GM23338 (cell line): Measurements from ENCODE around the gene PSMA7. TPM values are rescaled to one million over a fixed set of nuclear protein-coding genes. Genes with fewer than 3 reads are reported as not detected.

Experiments
- ATAC-seq: fragments of 200-7000 bp; cut with Tn5 transposase; 3 replicates; pipeline ENCODE4 v1.9.1; 2020
- DNase-seq: peaks from one replicate; pipeline ENCODE4 v3.0.0-alpha.2; 2015; ENCODE audit warnings: low spot score
- H2AFZ ChIP-seq: fragments of 200-600 bp; sonication (generic); 2 replicates; pipeline ENCODE4 v1.8.0; 2016; ENCODE audit warnings: antibody characterized with exemption, mild to moderate bottlenecking, moderate library complexity
- H3F3A ChIP-seq: fragments of 200-600 bp; sonication (generic); replicated peaks from 2 replicates; pipeline ENCODE4 v1.8.0; 2017; ENCODE audit warnings: antibody characterized with exemption, mixed run types, low read depth
- H3K27ac ChIP-seq: fragments of 200-600 bp; sonication (generic); 2 replicates; pipeline ENCODE4 v1.6.1; 2016; ENCODE audit warnings: low read depth
- H3K27me3 ChIP-seq: fragments of 200-600 bp; sonication (generic); 2 replicates; pipeline ENCODE4 v1.8.0; 2016; ENCODE audit warnings: mild to moderate bottlenecking, mixed run types, moderate library complexity; ENCODE audit not compliant: insufficient read depth
- H3K36me3 ChIP-seq: fragments of 200-600 bp; sonication (generic); 2 replicates; pipeline ENCODE4 v1.8.0; 2016; ENCODE audit warnings: mild to moderate bottlenecking; ENCODE audit not compliant: insufficient read depth
- H3K4me1 ChIP-seq: fragments of 200-600 bp; sonication (generic); 2 replicates; pipeline ENCODE4 v1.8.0; 2016; ENCODE audit warnings: mild to moderate bottlenecking, moderate library complexity; ENCODE audit not compliant: insufficient read depth
- H3K4me2 ChIP-seq: fragments of 200-600 bp; sonication (generic); 2 replicates; pipeline ENCODE4 v1.7.1; 2017; ENCODE audit warnings: mixed run types
- H3K4me3 ChIP-seq: fragments of 200-600 bp; sonication (generic); 2 replicates; pipeline ENCODE4 v1.6.1; 2016; ENCODE audit warnings: mixed run types
- H3K79me2 ChIP-seq: fragments of 200-600 bp; sonication (generic); replicated peaks from 2 replicates; pipeline ENCODE4 v1.8.0; 2017; ENCODE audit warnings: mild to moderate bottlenecking; ENCODE audit not compliant: insufficient read depth
- H3K9me2 ChIP-seq: fragments of 200-600 bp; sonication (generic); 2 replicates; pipeline ENCODE4 v1.8.0; 2017; ENCODE audit not compliant: insufficient read depth
- H4K20me1 ChIP-seq: fragments of 200-600 bp; sonication (generic); replicated peaks from 2 replicates; pipeline ENCODE4 v1.8.0; 2017; ENCODE audit warnings: mild to moderate bottlenecking; ENCODE audit not compliant: insufficient read depth
- H3K27ac Mint-ChIP-seq: 2 replicates; pipeline ENCODE4 v1.8.0; 2020; ENCODE audit warnings: inconsistent platforms, mild to moderate bottlenecking, moderate library complexity, mixed read lengths
- H3K27me3 Mint-ChIP-seq: 3 replicates; pipeline ENCODE4 v1.8.0; 2022; ENCODE audit warnings: low read depth, mild to moderate bottlenecking, moderate library complexity, mixed read lengths, inconsistent platforms; ENCODE audit not compliant: insufficient read depth, poor library complexity
- H3K36me3 Mint-ChIP-seq: 3 replicates; pipeline ENCODE4 v1.8.0; 2021; ENCODE audit warnings: low read depth, mild to moderate bottlenecking, inconsistent platforms, moderate library complexity, mixed read lengths
- H3K4me1 Mint-ChIP-seq: 3 replicates; pipeline ENCODE4 v1.8.0; 2020; ENCODE audit warnings: mild to moderate bottlenecking, inconsistent platforms, mixed read lengths
- H3K4me3 Mint-ChIP-seq: 3 replicates; pipeline ENCODE4 v1.8.0; 2021; ENCODE audit warnings: moderate library complexity, mild to moderate bottlenecking, inconsistent platforms, mixed read lengths
- H3K9me3 Mint-ChIP-seq: 3 replicates; pipeline ENCODE4 v1.8.0; 2020; ENCODE audit warnings: moderate library complexity, mild to moderate bottlenecking, inconsistent platforms, mixed read lengths
- CREB1 ChIP-seq: fragments of 250-450 bp; sonication (Bioruptor Pico); IDR thresholded peaks from 2 replicates; pipeline ENCODE4 v1.5.0; 2020; ENCODE audit warnings: low read depth, mild to moderate bottlenecking, moderate library complexity
- CTCF ChIP-seq, 2 experiments: fragments of 200-600 bp in 1 of 2; sonication (generic) in 1 of 2; conservative IDR thresholded peaks; 2 replicates each; pipeline versions ENCODE4 v1.5.1 to v1.6.1; 2016 to 2017; ENCODE audit warnings: antibody characterized with exemption in 2 of 2, low read depth in 2 of 2, mild to moderate bottlenecking in 2 of 2, moderate library complexity in 1 of 2
- ETS1 ChIP-seq: IDR thresholded peaks from 2 replicates; pipeline ENCODE4 v1.6.1; 2016; ENCODE audit warnings: antibody characterized with exemption
- EZH2 ChIP-seq: fragments of 200-600 bp; sonication (generic); IDR thresholded peaks from one replicate; pipeline ENCODE4 v1.8.0; 2017; ENCODE audit warnings: antibody characterized with exemption, mild to moderate bottlenecking, low read depth; ENCODE audit not compliant: unreplicated experiment
- EZH2phosphoT487 ChIP-seq: fragments of 200-600 bp; sonication (generic); IDR thresholded peaks from one replicate; pipeline ENCODE4 v1.8.1; 2018; ENCODE audit warnings: antibody characterized with exemption; ENCODE audit not compliant: unreplicated experiment
- JUNB ChIP-seq: IDR thresholded peaks from one replicate; pipeline ENCODE4 v1.6.1; 2016; ENCODE audit warnings: antibody characterized with exemption; ENCODE audit not compliant: unreplicated experiment
- NANOG ChIP-seq: IDR thresholded peaks from 2 replicates; pipeline ENCODE4 v1.6.1; 2016; ENCODE audit warnings: antibody characterized with exemption, borderline replicate concordance
- POLR2AphosphoS5 ChIP-seq: IDR thresholded peaks from 2 replicates; pipeline ENCODE4 v1.6.1; 2016; ENCODE audit warnings: antibody characterized with exemption, low read depth
- REST ChIP-seq: IDR thresholded peaks from one replicate; pipeline ENCODE4 v1.6.1; 2018; ENCODE audit warnings: antibody characterized with exemption; ENCODE audit not compliant: unreplicated experiment
- STAT1 ChIP-seq: IDR thresholded peaks from one replicate; pipeline ENCODE4 v1.6.1; 2016; ENCODE audit warnings: antibody characterized with exemption; ENCODE audit not compliant: unreplicated experiment
- ZNF114 ChIP-seq: fragments of 250-450 bp; sonication (Bioruptor Pico); IDR thresholded peaks from 2 replicates; pipeline ENCODE4 v1.5.0; 2020; ENCODE audit warnings: mild to moderate bottlenecking, moderate library complexity
- ZNF331 ChIP-seq: fragments of 250-450 bp; sonication (Bioruptor Pico); IDR thresholded peaks from 2 replicates; pipeline ENCODE4 v1.5.0; 2020; ENCODE audit warnings: low read depth, mild to moderate bottlenecking, moderate library complexity
- polyA plus RNA-seq: library from polyadenylated mRNA; unstranded; fragments of >200 nt; fragmentation: Nextera tagmentation; extraction: Ambion mirVana; gene quantifications from 2 replicates; pipeline ENCODE4 v1.2.1, GENCODE V29; 2016
- total RNA-seq: library from RNA; depleted of rRNA; stranded (reverse); fragments of >200 nt; shearing (Covaris generic); gene quantifications from 2 replicates; pipeline ENCODE4 v1.2.3, GENCODE V29; 2014
- TF ChIP-seq, protein P1 (sequence below): fragments of 250-450 bp; sonication (Bioruptor Pico); IDR thresholded peaks from 2 replicates; pipeline ENCODE4 v1.5.0; 2020; ENCODE audit warnings: mild to moderate bottlenecking, moderate library complexity

PSMA7 gene
- total and polyA plus RNA-seq, 2 experiments from 2014 or later, result 357 to 628 TPM

DNA sequence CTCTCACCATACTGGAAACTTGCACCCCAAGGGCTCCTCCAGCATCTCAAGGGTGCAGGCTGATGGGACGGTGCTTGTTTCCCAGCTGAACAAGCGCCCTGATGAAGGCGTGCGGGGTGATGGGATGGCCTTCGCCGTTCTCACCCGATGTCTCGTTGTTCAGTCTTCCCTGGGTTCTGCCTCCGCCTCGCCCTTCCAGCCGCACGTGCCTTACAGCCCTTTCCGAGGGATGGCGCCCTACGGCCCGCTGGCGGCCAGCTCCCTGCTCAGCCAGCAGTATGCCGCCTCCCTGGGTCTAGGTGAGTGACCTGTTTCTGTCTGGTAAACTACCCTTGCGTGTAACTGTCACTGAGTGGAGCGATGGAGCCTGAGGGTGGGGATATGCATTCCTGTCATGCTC, 17.1 kb downstream of the PSMA7 start:
- TF ChIP-seq ZNF114 (CRISPR knock-in tag) (no peak), CREB1 (no peak), ETS1 (no peak), EZH2phosphoT487 (no peak), ZNF331 (CRISPR knock-in tag) (no peak), EZH2 (no peak), NANOG (no peak), CTCF (conservative IDR thresholded peaks at IDR 0.05; ENCODE audit: low read depth in 2 of 2) (no peak), POLR2AphosphoS5 (no peak), JUNB (no peak), REST (no peak), STAT1 (no peak)
- TF ChIP-seq, protein P1, sequence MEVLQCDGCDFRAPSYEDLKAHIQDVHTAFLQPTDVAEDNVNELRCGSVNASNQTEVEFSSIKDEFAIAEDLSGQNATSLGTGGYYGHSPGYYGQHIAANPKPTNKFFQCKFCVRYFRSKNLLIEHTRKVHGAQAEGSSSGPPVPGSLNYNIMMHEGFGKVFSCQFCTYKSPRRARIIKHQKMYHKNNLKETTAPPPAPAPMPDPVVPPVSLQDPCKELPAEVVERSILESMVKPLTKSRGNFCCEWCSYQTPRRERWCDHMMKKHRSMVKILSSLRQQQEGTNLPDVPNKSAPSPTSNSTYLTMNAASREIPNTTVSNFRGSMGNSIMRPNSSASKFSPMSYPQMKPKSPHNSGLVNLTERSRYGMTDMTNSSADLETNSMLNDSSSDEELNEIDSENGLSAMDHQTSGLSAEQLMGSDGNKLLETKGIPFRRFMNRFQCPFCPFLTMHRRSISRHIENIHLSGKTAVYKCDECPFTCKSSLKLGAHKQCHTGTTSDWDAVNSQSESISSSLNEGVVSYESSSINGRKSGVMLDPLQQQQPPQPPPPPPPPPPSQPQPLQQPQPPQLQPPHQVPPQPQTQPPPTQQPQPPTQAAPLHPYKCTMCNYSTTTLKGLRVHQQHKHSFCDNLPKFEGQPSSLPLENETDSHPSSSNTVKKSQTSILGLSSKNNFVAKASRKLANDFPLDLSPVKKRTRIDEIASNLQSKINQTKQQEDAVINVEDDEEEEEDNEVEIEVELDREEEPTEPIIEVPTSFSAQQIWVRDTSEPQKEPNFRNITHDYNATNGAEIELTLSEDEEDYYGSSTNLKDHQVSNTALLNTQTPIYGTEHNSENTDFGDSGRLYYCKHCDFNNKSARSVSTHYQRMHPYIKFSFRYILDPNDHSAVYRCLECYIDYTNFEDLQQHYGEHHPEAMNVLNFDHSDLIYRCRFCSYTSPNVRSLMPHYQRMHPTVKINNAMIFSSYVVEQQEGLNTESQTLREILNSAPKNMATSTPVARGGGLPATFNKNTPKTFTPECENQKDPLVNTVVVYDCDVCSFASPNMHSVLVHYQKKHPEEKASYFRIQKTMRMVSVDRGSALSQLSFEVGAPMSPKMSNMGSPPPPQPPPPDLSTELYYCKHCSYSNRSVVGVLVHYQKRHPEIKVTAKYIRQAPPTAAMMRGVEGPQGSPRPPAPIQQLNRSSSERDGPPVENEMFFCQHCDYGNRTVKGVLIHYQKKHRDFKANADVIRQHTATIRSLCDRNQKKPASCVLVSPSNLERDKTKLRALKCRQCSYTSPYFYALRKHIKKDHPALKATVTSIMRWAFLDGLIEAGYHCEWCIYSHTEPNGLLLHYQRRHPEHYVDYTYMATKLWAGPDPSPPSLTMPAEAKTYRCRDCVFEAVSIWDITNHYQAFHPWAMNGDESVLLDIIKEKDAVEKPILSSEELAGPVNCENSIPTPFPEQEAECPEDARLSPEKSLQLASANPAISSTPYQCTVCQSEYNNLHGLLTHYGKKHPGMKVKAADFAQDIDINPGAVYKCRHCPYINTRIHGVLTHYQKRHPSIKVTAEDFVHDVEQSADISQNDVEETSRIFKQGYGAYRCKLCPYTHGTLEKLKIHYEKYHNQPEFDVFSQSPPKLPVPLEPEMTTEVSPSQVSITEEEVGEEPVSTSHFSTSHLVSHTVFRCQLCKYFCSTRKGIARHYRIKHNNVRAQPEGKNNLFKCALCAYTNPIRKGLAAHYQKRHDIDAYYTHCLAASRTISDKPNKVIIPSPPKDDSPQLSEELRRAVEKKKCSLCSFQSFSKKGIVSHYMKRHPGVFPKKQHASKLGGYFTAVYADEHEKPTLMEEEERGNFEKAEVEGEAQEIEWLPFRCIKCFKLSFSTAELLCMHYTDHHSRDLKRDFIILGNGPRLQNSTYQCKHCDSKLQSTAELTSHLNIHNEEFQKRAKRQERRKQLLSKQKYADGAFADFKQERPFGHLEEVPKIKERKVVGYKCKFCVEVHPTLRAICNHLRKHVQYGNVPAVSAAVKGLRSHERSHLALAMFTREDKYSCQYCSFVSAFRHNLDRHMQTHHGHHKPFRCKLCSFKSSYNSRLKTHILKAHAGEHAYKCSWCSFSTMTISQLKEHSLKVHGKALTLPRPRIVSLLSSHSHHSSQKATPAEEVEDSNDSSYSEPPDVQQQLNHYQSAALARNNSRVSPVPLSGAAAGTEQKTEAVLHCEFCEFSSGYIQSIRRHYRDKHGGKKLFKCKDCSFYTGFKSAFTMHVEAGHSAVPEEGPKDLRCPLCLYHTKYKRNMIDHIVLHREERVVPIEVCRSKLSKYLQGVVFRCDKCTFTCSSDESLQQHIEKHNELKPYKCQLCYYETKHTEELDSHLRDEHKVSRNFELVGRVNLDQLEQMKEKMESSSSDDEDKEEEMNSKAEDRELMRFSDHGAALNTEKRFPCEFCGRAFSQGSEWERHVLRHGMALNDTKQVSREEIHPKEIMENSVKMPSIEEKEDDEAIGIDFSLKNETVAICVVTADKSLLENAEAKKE (CRISPR knock-in tag), result no peak
- H3K4me3 ChIP-seq, result no peak overlapping the region
- H4K20me1 ChIP-seq, result peaks cover 46% of the 10 kb centered on the region
- peaks cover 11% of the 10 kb centered on the region for H3F3A ChIP-seq
- peaks cover 11% of the 10 kb centered on the region; the same call in 1 of the 2 replicates for H3K4me1 ChIP-seq
- peaks cover 60% of the 10 kb centered on the region for H3K79me2 ChIP-seq
- Mint-ChIP-seq H3K27ac (no peak overlapping the region), H3K9me3 (no peaks in the 10 kb centered on the region), H3K36me3 (peaks cover 77% of the 10 kb centered on the region), H3K4me1 (peaks cover 14% of the 10 kb centered on the region), H3K27me3 (peaks cover 12% of the 10 kb centered on the region), H3K4me3 (no peak overlapping the region)
- ATAC-seq (no peak), DNase-seq (no peak)
- peaks cover 64% of the 10 kb centered on the region for H3K36me3 ChIP-seq
- no peak overlapping the region for H3K27ac ChIP-seq
- H3K27me3 ChIP-seq, result no peaks in the 10 kb centered on the region
- no peak overlapping the region for H2AFZ ChIP-seq
- no peaks in the 10 kb centered on the region for H3K9me2 ChIP-seq
- H3K4me2 ChIP-seq, result no peak overlapping the region
